Fibroblast of skin of back (primary cell): ENCODE results near the gene ADORA3.

Source experiments
- DNase-seq: peaks from one replicate; pipeline ENCODE4 v3.0.0-alpha.2; 2013

ADORA3 gene

GRCh38 chr1:111474521-111474920 is 28.9 kb downstream of the ADORA3 start:
- DNase-seq, result no peak

GRCh38 chr1:111474106-111474505 is 29.3 kb downstream of the ADORA3 start:
- DNase-seq, result peak; percentile 44

- no peak for DNase-seq
Observed at GRCh38 chr1:111471538-111471937, 31.9 kb downstream of the ADORA3 start.

GRCh38 chr1:111471012-111471411 is 32.4 kb downstream of the ADORA3 start:
- DNase-seq, result no peak

GRCh38 chr1:111470596-111470995 is 32.8 kb downstream of the ADORA3 start:
- DNase-seq, result no peak

GRCh38 chr1:111469539-111469938 is 33.9 kb downstream of the ADORA3 start:
- no peak for DNase-seq

- no peak for DNase-seq
Observed at GRCh38 chr1:111468717-111469100, 34.7 kb downstream of the ADORA3 start.

- no peak for DNase-seq
Observed at GRCh38 chr1:111467865-111468716, 35.3 kb downstream of the ADORA3 start.

GRCh38 chr1:111466480-111466879 is 37.0 kb downstream of the ADORA3 start:
- DNase-seq, result no peak

GRCh38 chr1:111465754-111466153 is 37.7 kb downstream of the ADORA3 start:
- no peak for DNase-seq

GRCh38 chr1:111463029-111463683 is 40.3 kb downstream of the ADORA3 start:
- peak; percentile 53 for DNase-seq

GRCh38 chr1:111462370-111463028 is 40.9 kb downstream of the ADORA3 start:
- no peak for DNase-seq

- DNase-seq, result no peak
Observed at GRCh38 chr1:111461765-111462164, 41.7 kb downstream of the ADORA3 start.

- DNase-seq, result no peak
Observed at GRCh38 chr1:111455642-111456031, 47.8 kb downstream of the ADORA3 start.

GRCh38 chr1:111454859-111455641 is 48.4 kb downstream of the ADORA3 start:
- no peak for DNase-seq

GRCh38 chr1:111453706-111454105 is 49.7 kb downstream of the ADORA3 start:
- no peak for DNase-seq

GRCh38 chr1:111452581-111452980 is 50.9 kb downstream of the ADORA3 start:
- no peak for DNase-seq

GRCh38 chr1:111450185-111450584 is 53.2 kb downstream of the ADORA3 start:
- DNase-seq, result no peak

- no peak for DNase-seq
Observed at GRCh38 chr1:111449703-111450017, 53.8 kb downstream of the ADORA3 start.
